IPS-15b (cell line): Measurements from ENCODE around the gene HDAC1.
A peak's percentile ranks its signal among the peaks of the same experiment; 100 is the strongest.

Source experiments
- H3K27me3 ChIP-seq: one replicate; pipeline ENCODE4 v1.6.1; 2013; ENCODE audit warnings: low read length; ENCODE audit not compliant: control insufficient read depth, insufficient read depth
- H3K36me3 ChIP-seq: one replicate; pipeline ENCODE4 v1.6.1; 2013; ENCODE audit warnings: low read length; ENCODE audit not compliant: control insufficient read depth, insufficient read depth
- H3K4me1 ChIP-seq: one replicate; pipeline ENCODE4 v1.6.1; 2013; ENCODE audit warnings: mild to moderate bottlenecking, low read length; ENCODE audit not compliant: control insufficient read depth, insufficient read depth
- H3K4me3 ChIP-seq: one replicate; pipeline ENCODE4 v1.5.1; 2013; ENCODE audit warnings: low read depth, low read length
- H3K9ac ChIP-seq: one replicate; pipeline ENCODE4 v1.6.1; 2013; ENCODE audit warnings: low read depth, mild to moderate bottlenecking, low read length
- H3K9me3 ChIP-seq: one replicate; pipeline ENCODE4 v1.6.1; 2013; ENCODE audit warnings: mild to moderate bottlenecking, low read length; ENCODE audit not compliant: control insufficient read depth, insufficient read depth

The HDAC1 gene

GRCh38 chr1:32291708-32292538 lies at the start of gene HDAC1:
Gene HDAC1, plus strand, starts transcription at chr1:32292083. Its CDS starts 87 bp downstream, at chr1:32292170.
- Histone ChIP-seq H3K36me3 (no peaks in the 10 kb centered on the region), H3K4me1 (peaks cover 4% of the 10 kb centered on the region), H3K27me3 (no peaks in the 10 kb centered on the region), H3K9ac (peak within 1 kb of the TSS; percentile 79), H3K4me3 (peak within 1 kb of the TSS; percentile 96), H3K9me3 (no peaks in the 10 kb centered on the region)

- Histone ChIP-seq H3K4me3 (peak overlapping the region; percentile 11), H3K9me3 (no peaks in the 10 kb centered on the region), H3K27me3 (no peaks in the 10 kb centered on the region), H3K9ac (no peak overlapping the region), H3K36me3 (no peaks in the 10 kb centered on the region), H3K4me1 (no peaks in the 10 kb centered on the region)
Measured at GRCh38 chr1:32242341-32242851, 49.5 kb upstream of the HDAC1 start.

GRCh38 chr1:32246888-32247273 lies 45.0 kb upstream of the HDAC1 start, which contains the start of gene FAM167B:
Gene FAM167B, plus strand, starts transcription at chr1:32247222. Its CDS starts 200 bp downstream, at chr1:32247422.
- Histone ChIP-seq H3K4me3 (no peak within 1 kb of the TSS), H3K9me3 (no peaks in the 10 kb centered on the region), H3K36me3 (no peaks in the 10 kb centered on the region), H3K4me1 (no peaks in the 10 kb centered on the region), H3K9ac (no peak within 1 kb of the TSS), H3K27me3 (no peaks in the 10 kb centered on the region)

- Histone ChIP-seq H3K9me3 (no peaks in the 10 kb centered on the region), H3K36me3 (no peaks in the 10 kb centered on the region), H3K4me1 (no peaks in the 10 kb centered on the region), H3K9ac (no peak overlapping the region), H3K27me3 (no peaks in the 10 kb centered on the region), H3K4me3 (no peak overlapping the region)
Measured at GRCh38 chr1:32247452-32247851, 44.4 kb upstream of the HDAC1 start.

GRCh38 chr1:32247983-32248889 lies 43.6 kb upstream of the HDAC1 start:
- Histone ChIP-seq H3K9ac (no peak overlapping the region), H3K36me3 (no peaks in the 10 kb centered on the region), H3K4me3 (peak overlapping the region; percentile 49), H3K27me3 (no peaks in the 10 kb centered on the region), H3K4me1 (no peaks in the 10 kb centered on the region), H3K9me3 (no peaks in the 10 kb centered on the region)

GRCh38 chr1:32249831-32250525 lies 41.9 kb upstream of the HDAC1 start:
- H3K9ac ChIP-seq: no peak overlapping the region
- no peaks in the 10 kb centered on the region for H3K36me3 ChIP-seq
- no peaks in the 10 kb centered on the region for H3K27me3 ChIP-seq
- no peaks in the 10 kb centered on the region for H3K4me1 ChIP-seq
- no peak overlapping the region for H3K4me3 ChIP-seq
- H3K9me3 ChIP-seq: no peaks in the 10 kb centered on the region

- no peaks in the 10 kb centered on the region for H3K36me3 ChIP-seq
- H3K9me3 ChIP-seq: no peaks in the 10 kb centered on the region
- H3K4me3 ChIP-seq: no peak within 1 kb of the TSS
- no peaks in the 10 kb centered on the region for H3K4me1 ChIP-seq
- no peaks in the 10 kb centered on the region for H3K27me3 ChIP-seq
- no peak within 1 kb of the TSS for H3K9ac ChIP-seq
Measured at GRCh38 chr1:32250893-32251716, 40.8 kb upstream of the HDAC1 start, which contains the start of gene LCK. Gene LCK, plus strand, starts transcription at chr1:32251265. Its CDS starts 23,065 bp downstream, at chr1:32274330.

GRCh38 chr1:32255072-32256071 lies 36.5 kb upstream of the HDAC1 start:
- H3K9ac ChIP-seq: no peak overlapping the region
- no peaks in the 10 kb centered on the region for H3K36me3 ChIP-seq
- no peak overlapping the region for H3K4me3 ChIP-seq
- H3K27me3 ChIP-seq: no peaks in the 10 kb centered on the region
- no peaks in the 10 kb centered on the region for H3K9me3 ChIP-seq
- no peaks in the 10 kb centered on the region for H3K4me1 ChIP-seq

- Histone ChIP-seq H3K9me3 (no peaks in the 10 kb centered on the region), H3K27me3 (no peaks in the 10 kb centered on the region), H3K9ac (no peak overlapping the region), H3K36me3 (no peaks in the 10 kb centered on the region), H3K4me1 (no peaks in the 10 kb centered on the region), H3K4me3 (no peak overlapping the region)
Measured at GRCh38 chr1:32256473-32257226, 35.2 kb upstream of the HDAC1 start.
